ENCODE measurements around the gene CHKB.

Gene CHKB

GRCh38 chr22:50573491-50574382 is 8.9 kb downstream of the CHKB start:
- no peak for DNase-seq (ENCODE audit: low read depth)

DNA sequence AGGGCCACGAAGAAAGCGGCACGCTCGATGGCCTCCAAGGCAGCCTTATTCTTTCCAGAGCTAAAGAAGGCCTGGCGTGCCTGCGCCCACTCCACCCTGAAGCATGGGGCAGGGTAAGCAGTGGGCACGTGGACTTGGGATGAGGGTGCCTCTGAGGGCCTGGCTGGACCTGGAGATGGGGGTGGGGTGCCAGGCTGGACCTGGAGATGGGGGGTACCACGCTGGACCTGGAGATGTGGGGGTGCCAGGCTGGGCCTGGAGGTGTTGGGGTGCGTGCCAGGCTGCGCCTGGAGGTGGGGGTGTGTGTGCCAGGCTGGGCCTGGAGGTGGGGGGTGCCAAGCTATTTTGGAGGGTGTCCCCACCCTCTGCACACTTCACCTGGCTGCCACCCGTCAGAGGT is 9.7 kb downstream of the CHKB start:
- no peak for DNase-seq (ENCODE audit: low read depth)

DNA sequence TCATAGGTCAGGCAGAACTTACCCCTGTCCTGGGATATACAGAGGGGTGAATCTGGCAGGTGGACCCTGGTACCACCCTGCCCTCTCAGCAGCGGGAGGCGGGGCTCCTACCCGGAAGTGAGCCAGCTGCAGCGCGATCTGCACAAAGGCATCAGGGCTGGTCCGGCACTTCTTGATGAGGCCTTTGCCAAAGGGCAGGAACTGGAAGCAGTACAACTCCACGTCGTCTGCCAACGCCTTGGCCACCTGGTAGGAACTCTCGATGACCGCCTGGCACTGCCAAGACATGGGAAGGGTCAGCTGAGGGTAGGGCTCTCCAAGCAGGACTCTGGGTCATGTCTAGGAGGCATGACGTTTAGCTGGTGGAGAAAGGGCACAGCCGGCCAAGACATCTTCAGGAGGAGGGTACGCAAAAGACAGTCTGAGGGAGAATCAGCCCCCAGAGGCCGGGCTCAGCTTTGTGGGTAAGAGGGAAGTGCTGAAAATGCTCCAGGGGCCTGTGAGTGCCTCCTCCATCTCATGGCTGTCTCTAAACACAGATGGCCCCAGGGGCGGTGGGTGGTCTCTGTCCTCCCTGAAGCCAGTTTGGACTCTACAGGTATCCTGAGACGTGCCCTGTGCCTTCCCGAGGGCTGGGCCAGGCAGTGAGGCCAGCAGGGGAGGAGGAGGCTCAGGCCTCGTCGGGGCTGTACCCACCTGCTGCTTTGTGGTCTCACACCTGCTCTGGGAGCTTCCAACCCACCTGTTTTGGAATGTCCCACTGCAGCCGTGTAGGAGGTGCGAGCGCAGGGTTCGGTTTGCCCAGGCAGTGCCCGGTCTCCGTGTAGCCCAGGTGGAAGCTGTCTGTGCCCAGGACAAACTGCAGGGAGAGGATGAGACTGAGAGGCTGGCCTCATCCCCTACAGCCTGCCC is 11.1 kb downstream of the CHKB start:
- no peak for DNase-seq (ENCODE audit: low read depth)

- DNase-seq (ENCODE audit: low read depth), result no peak
Measured at GRCh38 chr22:50570861-50571260, 11.8 kb downstream of the CHKB start.

- DNase-seq (ENCODE audit: low read depth), result no peak
Measured at GRCh38 chr22:50569896-50570535, 12.6 kb downstream of the CHKB start.

DNA sequence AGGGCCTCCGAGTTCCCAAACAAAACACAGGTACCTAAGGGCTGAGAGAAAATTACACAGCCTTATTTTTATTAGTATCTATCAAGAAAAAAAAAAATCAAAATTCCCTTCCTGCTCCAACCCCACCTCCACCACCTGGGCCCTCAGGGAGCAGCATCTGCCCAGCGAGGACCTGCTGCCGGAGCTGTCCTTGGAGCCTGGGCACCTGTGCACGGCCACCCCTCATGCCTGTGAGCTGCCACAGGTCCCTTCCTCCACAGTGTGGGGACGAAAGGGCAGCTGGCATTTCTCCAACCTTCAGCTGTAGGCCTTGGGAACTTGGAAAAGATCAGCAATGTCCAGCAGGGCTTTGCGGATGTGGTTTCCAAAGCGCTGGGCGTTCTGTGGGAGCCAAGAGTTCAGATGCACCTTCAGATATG is 13.6 kb downstream of the CHKB start:
- no peak for DNase-seq (ENCODE audit: low read depth)

- no peak for DNase-seq (ENCODE audit: low read depth)
Measured at GRCh38 chr22:50568626-50569025, 14.0 kb downstream of the CHKB start.

- no peak for DNase-seq (ENCODE audit: low read depth)
Measured at GRCh38 chr22:50567721-50568252, 14.9 kb downstream of the CHKB start.

GRCh38 chr22:50564289-50564688 is 18.4 kb downstream of the CHKB start:
- no peak for DNase-seq (ENCODE audit: low read depth)

DNA sequence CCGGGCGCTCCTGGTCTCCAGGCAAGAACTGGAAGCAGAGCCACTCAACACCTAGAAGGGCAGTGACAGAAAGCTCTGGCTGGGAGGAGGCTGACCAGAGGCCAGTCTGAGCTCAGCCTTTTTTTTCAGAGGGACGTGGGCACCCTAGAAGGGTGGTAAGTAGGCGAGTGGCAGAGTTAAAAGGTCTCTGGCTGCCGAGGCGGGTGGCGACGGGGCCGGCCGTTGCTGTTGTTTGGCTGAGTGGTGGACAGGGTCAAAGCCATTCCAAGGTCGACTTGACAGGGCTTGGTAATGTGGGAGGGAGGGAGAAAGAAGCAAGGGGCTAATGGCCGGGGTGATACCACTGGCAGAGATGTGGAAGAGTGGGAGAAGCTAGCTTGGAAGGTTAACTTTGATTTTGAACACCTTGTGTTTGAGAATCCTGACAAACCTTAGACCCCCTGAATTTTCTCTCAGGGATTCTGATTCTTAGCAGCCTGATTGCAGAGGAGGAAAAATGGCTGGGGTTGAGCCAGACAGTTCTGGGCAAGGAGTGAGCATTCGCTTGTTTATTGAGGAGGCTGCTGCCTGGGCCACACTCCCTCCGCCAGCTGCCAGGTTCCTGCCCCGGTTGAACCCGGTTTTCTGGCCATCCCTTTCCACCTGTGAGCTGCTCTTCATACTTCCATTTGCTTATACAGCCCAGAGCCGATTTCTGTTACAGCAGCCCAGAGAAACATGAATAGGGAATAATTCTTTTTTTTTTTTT is 19.1 kb downstream of the CHKB start:
- DNase-seq (ENCODE audit: low read depth), result no peak

- DNase-seq (ENCODE audit: low read depth), result peak; percentile 95
Measured at GRCh38 chr22:50562523-50563412, 19.9 kb downstream of the CHKB start, which contains the start of gene SYCE3. Gene SYCE3, minus strand, starts transcription at chr22:50562919. Its CDS starts 6,514 bp downstream, at chr22:50556405.

- DNase-seq (ENCODE audit: low read depth), result no peak
Measured at GRCh38 chr22:50561401-50562358, 21.0 kb downstream of the CHKB start.

- DNase-seq (ENCODE audit: low read depth), result no peak
Measured at GRCh38 chr22:50560034-50560433, 22.6 kb downstream of the CHKB start.

GRCh38 chr22:50556703-50557102 is 25.9 kb downstream of the CHKB start:
- DNase-seq (ENCODE audit: low read depth), result no peak

DNA sequence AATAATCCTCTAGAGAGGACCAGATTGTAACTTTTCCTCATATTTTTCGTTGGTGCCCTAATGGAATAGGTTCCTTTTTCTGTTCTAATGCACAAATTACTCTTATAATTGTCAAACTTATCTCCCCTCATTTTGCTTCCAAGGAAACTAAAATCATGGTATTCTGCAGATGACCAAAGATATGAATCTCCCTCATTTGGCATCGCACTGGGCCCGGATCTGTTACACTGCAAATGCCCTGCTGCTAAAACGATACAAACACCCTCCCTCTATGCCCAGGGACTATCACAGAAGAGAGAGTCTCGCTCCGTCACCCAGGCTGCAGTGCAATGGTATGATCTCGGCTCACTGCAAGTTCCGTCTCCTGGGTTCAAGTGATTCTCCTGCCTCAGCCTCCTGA is 29.3 kb downstream of the CHKB start:
- DNase-seq (ENCODE audit: low read depth), result no peak

- DNase-seq (ENCODE audit: low read depth), result no peak
Measured at GRCh38 chr22:50551160-50551752, 31.4 kb downstream of the CHKB start.

DNA sequence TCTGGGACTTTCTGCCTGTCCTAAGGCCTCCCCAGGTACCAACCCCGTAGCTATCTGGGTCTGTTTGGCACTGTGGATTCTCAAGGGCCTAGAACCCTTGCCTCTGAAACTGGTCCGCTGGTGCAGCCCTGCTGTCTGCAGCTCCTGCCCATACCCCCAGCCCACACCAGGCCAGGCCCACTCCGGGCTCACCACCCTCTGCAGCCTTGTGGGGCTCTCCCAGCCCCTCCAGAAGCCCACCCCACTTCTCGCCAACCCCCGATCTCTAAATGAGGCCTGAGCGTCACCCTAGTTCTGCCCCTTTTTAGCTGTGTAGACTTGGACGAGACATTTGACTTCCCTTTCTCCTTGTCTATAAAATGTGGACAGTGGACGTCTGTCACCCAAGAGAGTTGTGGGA is 32.3 kb downstream of the CHKB start:
- DNase-seq (ENCODE audit: low read depth), result no peak

DNA sequence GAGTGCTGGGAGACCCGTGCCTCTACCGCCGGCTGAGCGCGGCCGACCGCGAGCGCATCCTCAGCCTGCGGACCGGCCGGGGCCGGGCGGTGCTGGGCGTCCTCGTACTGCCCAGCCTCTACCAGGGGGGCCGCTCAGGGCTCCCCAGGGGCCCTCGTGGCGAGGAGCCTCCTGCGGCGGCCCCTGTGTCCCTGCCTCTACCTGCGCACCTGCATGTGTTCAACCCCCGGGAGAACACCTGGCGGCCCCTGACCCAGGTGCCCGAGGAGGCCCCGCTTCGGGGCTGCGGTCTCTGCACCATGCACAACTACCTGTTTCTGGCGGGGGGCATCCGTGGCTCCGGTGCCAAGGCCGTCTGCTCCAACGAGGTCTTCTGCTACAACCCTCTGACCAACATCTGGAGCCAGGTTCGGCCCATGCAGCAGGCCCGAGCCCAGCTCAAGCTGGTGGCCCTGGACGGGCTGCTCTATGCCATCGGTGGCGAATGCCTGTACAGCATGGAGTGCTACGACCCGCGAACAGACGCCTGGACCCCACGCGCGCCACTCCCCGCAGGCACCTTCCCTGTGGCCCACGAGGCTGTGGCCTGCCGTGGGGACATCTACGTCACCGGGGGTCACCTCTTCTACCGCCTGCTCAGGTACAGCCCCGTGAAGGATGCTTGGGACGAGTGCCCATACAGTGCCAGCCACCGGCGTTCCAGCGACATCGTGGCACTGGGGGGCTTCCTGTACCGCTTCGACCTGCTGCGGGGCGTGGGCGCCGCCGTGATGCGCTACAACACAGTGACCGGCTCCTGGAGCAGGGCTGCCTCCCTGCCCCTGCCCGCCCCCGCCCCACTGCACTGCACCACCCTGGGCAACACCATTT is 33.5 kb downstream of the CHKB start:
- DNase-seq (ENCODE audit: low read depth), result no peak
